K562 (cell line): ENCODE measurements around the gene NPIPA5. TPM values are rescaled to one million over a fixed set of nuclear protein-coding genes. Genes with fewer than 3 reads are reported as not detected.

Source experiments
- ATAC-seq: fragments of 200-7000 bp; cut with Tn5 transposase; 3 replicates; pipeline ENCODE4 v1.9.1; 2020; ENCODE audit warnings: moderate library complexity
- BruUV-seq: library from RNA; stranded (reverse); fragments of 400-500 nt; replicated peaks from 2 replicates; lab custom pipeline; 2021; lab: Mats Ljungman, UMichigan
- CTCF ChIA-PET: fragments of 300-600 bp; formaldehyde crosslinking; extraction: SDS; loops from one replicate; lab custom pipeline; 2021; ENCODE audit warnings: low intra/inter-chr PET ratio; lab: Yijun Ruan, JAX
- POLR2A ChIA-PET: fragments of 300-600, 350-650 bp; sonication (Branson Sonifier 250); formaldehyde crosslinking; extraction: SDS; loops from one replicate; lab custom pipeline; 2021; ENCODE audit warnings: antibody characterized with exemption, inconsistent platforms; lab: Yijun Ruan, JAX
- DNase-seq, 4 experiments: peaks; one replicate each; pipeline versions ENCODE4 v3.0.0 to v3.0.0-alpha.2; 2011 to 2018; ENCODE audit warnings: low spot score in 3 of 4, mixed read lengths in 3 of 4; ENCODE audit errors: extremely low read depth in 1 of 4
- FAIRE-seq: peaks from 2 replicates; lab custom pipeline; 2011; peaks lifted over from hg19 to GRCh38; lab: Jason Lieb, UNC
- H2AFZ ChIP-seq: 2 replicates; pipeline ENCODE4 v1.6.0; 2011; ENCODE audit warnings: low read depth, low read length, control low read depth, inconsistent platforms
- H3K27ac ChIP-seq: fragments of 200-600 bp; 3 replicates; pipeline ENCODE4 v1.8.0; 2011; ENCODE audit warnings: low read depth, mild to moderate bottlenecking, control low read depth, inconsistent platforms, low read length, moderate library complexity, mixed read lengths; ENCODE audit errors: extremely low read depth
- H3K27me3 ChIP-seq, 2 experiments: fragments of 300-600 bp in 1 of 2; 2 replicates in 1 of 2; 3 replicates in 1 of 2; pipeline versions ENCODE4 v1.6.0 to v1.8.0; 2011; ENCODE audit warnings: inconsistent platforms in 2 of 2, low read length in 2 of 2, mild to moderate bottlenecking in 1 of 2, mixed read lengths in 1 of 2, moderate library complexity in 1 of 2; ENCODE audit not compliant: control insufficient read depth in 2 of 2, insufficient read depth in 2 of 2
- H3K36me3 ChIP-seq: fragments of 300-600 bp; 3 replicates; pipeline ENCODE4 v1.8.0; 2011; ENCODE audit warnings: mild to moderate bottlenecking, low read length, inconsistent platforms; ENCODE audit not compliant: control insufficient read depth, insufficient read depth
- H3K4me1 ChIP-seq, 2 experiments: fragments of 200-600 bp in 1 of 2; replicated peaks in 1 of 2; 2 replicates in 1 of 2; 3 replicates in 1 of 2; pipeline versions ENCODE4 v1.5.1 to v1.8.0; 2011; ENCODE audit warnings: inconsistent platforms in 2 of 2, low read length in 2 of 2, mild to moderate bottlenecking in 1 of 2, mixed read lengths in 1 of 2, moderate library complexity in 1 of 2; ENCODE audit not compliant: control insufficient read depth in 2 of 2, insufficient read depth in 2 of 2
- H3K4me2 ChIP-seq: 2 replicates; pipeline ENCODE4 v1.6.1; 2011; ENCODE audit warnings: low read length, control low read depth, inconsistent platforms, mixed read lengths; ENCODE audit not compliant: insufficient read depth
- H3K4me3 ChIP-seq: fragments of 200-600 bp; sonication (generic), shearing (Covaris generic); 2 replicates; pipeline ENCODE4 v1.5.1; 2016; ENCODE audit warnings: control low read depth, inconsistent platforms
- H3K79me2 ChIP-seq: fragments of 200-600 bp; 3 replicates; pipeline ENCODE4 v1.8.0; 2011; ENCODE audit warnings: low read length, inconsistent platforms; ENCODE audit not compliant: control insufficient read depth, insufficient read depth
- H3K9ac ChIP-seq, 2 experiments: 2 replicates each; pipeline versions ENCODE4 v1.6.0 to v1.6.1; 2011; ENCODE audit warnings: low read depth in 2 of 2, low read length in 2 of 2, control low read depth in 1 of 2, inconsistent platforms in 1 of 2, mild to moderate bottlenecking in 1 of 2, mixed read lengths in 1 of 2; ENCODE audit not compliant: insufficient read depth in 1 of 2
- H3K9me1 ChIP-seq: one replicate; pipeline ENCODE4 v1.6.0; 2011; ENCODE audit warnings: inconsistent platforms, mild to moderate bottlenecking, low read length, moderate library complexity; ENCODE audit not compliant: control insufficient read depth, insufficient read depth
- H3K9me3 ChIP-seq: replicated peaks from 2 replicates; pipeline ENCODE4 v1.5.1; 2011; ENCODE audit warnings: low read depth, low read length, inconsistent platforms; ENCODE audit not compliant: control insufficient read depth, insufficient read depth
- H4K20me1 ChIP-seq: replicated peaks from 2 replicates; pipeline ENCODE4 v1.6.1; 2011; ENCODE audit warnings: low read length, inconsistent platforms, mixed read lengths; ENCODE audit not compliant: control insufficient read depth, insufficient read depth
- FOXA1 ChIP-seq: fragments of 450-650 bp; IDR thresholded peaks from 2 replicates; pipeline ENCODE4 v1.6.1; 2016; ENCODE audit warnings: mild to moderate bottlenecking, borderline replicate concordance
- GABPB1 ChIP-seq: sonication (generic); formaldehyde crosslinking; IDR thresholded peaks from 2 replicates; pipeline ENCODE4 v1.8.0; 2022; ENCODE audit warnings: mild to moderate bottlenecking, missing genetic modification reagents
- KDM1A ChIP-seq, 2 experiments: fragments of 450-650 bp; IDR thresholded peaks; 2 replicates each; pipeline ENCODE4 v1.6.1; 2016; ENCODE audit warnings: mild to moderate bottlenecking in 2 of 2
- TEAD2 ChIP-seq: fragments of 450-650 bp; IDR thresholded peaks from 2 replicates; pipeline ENCODE4 v1.6.1; 2016; ENCODE audit warnings: missing genetic modification characterization, control low read depth, missing compliant biosample characterization
- ZNF3 ChIP-seq: fragments of 250-450 bp; sonication (Bioruptor Pico); IDR thresholded peaks from 2 replicates; pipeline ENCODE4 v1.5.0; 2021; ENCODE audit warnings: mild to moderate bottlenecking, moderate library complexity
- ZNF398 ChIP-seq: fragments of 250-450 bp; sonication (Bioruptor Pico); IDR thresholded peaks from 2 replicates; pipeline ENCODE4 v1.8.0; 2021; ENCODE audit warnings: moderate library complexity, mild to moderate bottlenecking, inconsistent platforms
- ZNF586 ChIP-seq: fragments of 450-650 bp; formaldehyde crosslinking; conservative IDR thresholded peaks from 2 replicates; pipeline ENCODE4 v1.4.0; 2020; ENCODE audit warnings: mild to moderate bottlenecking, moderate library complexity
- WGBS: fragments of 100-300 bp; shearing (Covaris generic); methylation state at CpG from one replicate; pipeline ENCODE4 v1.1.6; 2016; ENCODE audit warnings: low coverage, mixed read lengths; ENCODE audit not compliant: insufficient coverage; ENCODE audit errors: missing lambda C conversion rate; 5-methylcytosine and 5-hydroxymethylcytosine counted together
- in situ Hi-C: fragments of 300-500 bp; cut with MboI; formaldehyde crosslinking; loops from 4 replicates; pipeline ENCODE4 v1.15.0; 2018; ENCODE audit warnings: inconsistent platforms, mixed read lengths
- intact Hi-C: fragments of 100-400 bp; cut with micrococcal nuclease; formaldehyde crosslinking; loops from 2 replicates; pipeline ENCODE4 v1.14.2; 2022
- polyA plus RNA-seq, 8 experiments: library from polyadenylated mRNA; depleted of rRNA in 4 of 8; stranded (reverse) in 5 of 8; unstranded in 3 of 8; fragments of >200 nt; fragmentation: Nextera tagmentation in 2 of 8; fragmentation: Illumina TruSeq in 1 of 8; extraction: Ambion mirVana in 2 of 8; extraction: Trizol in 1 of 8; gene quantifications; 2 replicates each; pipeline versions ENCODE4 v1.2.1 to v1.2.3, GENCODE V29; 2011 to 2014; ENCODE audit warnings: inconsistent platforms in 1 of 8, missing spikeins in 1 of 8
- total RNA-seq, 7 experiments: library from RNA; depleted of rRNA in 6 of 7; stranded (reverse); fragments of >200 nt in 6 of 7; fragmentation: Illumina TruSeq in 2 of 7; extraction: Trizol in 2 of 7; gene quantifications; 2 replicates each; pipeline versions ENCODE4 v1.2.1 to v1.2.3, GENCODE V29; 2011 to 2021; ENCODE audit warnings: low replicate concordance in 1 of 7

Gene NPIPA5
- total and polyA plus RNA-seq, 9 of the 15 experiments (the other 6 are each of a cell fraction or from before 2014, with no cell fraction given), result 2.2 to 17.0 (median 4.7) TPM

GRCh38 chr16:15422222-15422621 is 44.1 kb upstream of the NPIPA5 start:
- WGBS, result 1% methylated on average over 8 of the region's 8 CpGs
- H3K27ac ChIP-seq, result no peak overlapping the region
- H4K20me1 ChIP-seq, result no peaks in the 10 kb centered on the region
- intact Hi-C loops, result loop anchor here (10.0 kb wide), 1 partner anchor 223 kb away; the partner anchor contains the start of gene MARF1
- CTCF ChIA-PET, result no interaction called here
- no peaks in the 10 kb centered on the region; the same call in 1 of the 2 replicates for H3K9me3 ChIP-seq
- in situ Hi-C loops, result loop anchor here (10.0 kb wide), 1 partner anchor 283 kb away; no protein-coding TSS in a partner anchor
- ATAC-seq (no peak), FAIRE-seq (no peak), DNase-seq (no peak)
- no peak for TF ChIP-seq FOXA1
- TF ChIP-seq ZNF586, result no peak
- no peak for TF ChIP-seq ZNF3 (CRISPR knock-in tag)
- TF ChIP-seq KDM1A (IDR thresholded peaks at IDR 0.05), result no peak
- no peak for TF ChIP-seq ZNF398 (CRISPR knock-in tag)
- TF ChIP-seq TEAD2, result no peak
- TF ChIP-seq GABPB1, result no peak
- no peak overlapping the region for H3K9ac ChIP-seq
- H3K4me2 ChIP-seq, result no peak overlapping the region
- H3K36me3 ChIP-seq, result no peaks in the 10 kb centered on the region
- no peak overlapping the region for H3K4me3 ChIP-seq
- H3K9me1 ChIP-seq, result no peaks in the 10 kb centered on the region
- BruUV-seq, result no TSS peak
- H2AFZ ChIP-seq, result no peak overlapping the region
- H3K4me1 ChIP-seq, result no peaks in the 10 kb centered on the region; a peak in 1 of 5 replicates
- no peaks in the 10 kb centered on the region for H3K79me2 ChIP-seq
- POLR2A ChIA-PET, result no interaction called here
- peaks cover 20 to 41% of the 10 kb centered on the region in 2 experiments; a peak in 4 of 5 replicates for H3K27me3 ChIP-seq
